Esophagus muscularis mucosa (tissue), 4 donors: ENCODE measurements around the gene RCHY1.

Experiments
- EP300 ChIP-seq: sonication (generic); formaldehyde crosslinking; IDR thresholded peaks from one replicate; pipeline ENCODE4 v1.6.1; 2017; ENCODE audit warnings: antibody characterized with exemption
- POLR2A ChIP-seq: fragments of 450-650 bp; IDR thresholded peaks from one replicate; pipeline ENCODE4 v1.6.1; 2017; ENCODE audit warnings: antibody characterized with exemption, moderate library complexity, mild to moderate bottlenecking, low read depth
- POLR2AphosphoS5 ChIP-seq, 2 donors: sonication (generic); formaldehyde crosslinking; IDR thresholded peaks; one replicate each; pipeline ENCODE4 v1.6.1; 2017; ENCODE audit warnings: antibody characterized with exemption in 2 of 2
- TF ChIP-seq, protein P1 (sequence below), 3 experiments: fragments of 200-600 bp in 2 of 3; fragments of 450-650 bp in 1 of 3; sonication (generic) in 2 of 3; IDR thresholded peaks; one replicate each; pipeline ENCODE4 v1.5.1; 2017 to 2019; ENCODE audit warnings: antibody characterized with exemption in 3 of 3, mild to moderate bottlenecking in 2 of 3, moderate library complexity in 1 of 3

DNA sequence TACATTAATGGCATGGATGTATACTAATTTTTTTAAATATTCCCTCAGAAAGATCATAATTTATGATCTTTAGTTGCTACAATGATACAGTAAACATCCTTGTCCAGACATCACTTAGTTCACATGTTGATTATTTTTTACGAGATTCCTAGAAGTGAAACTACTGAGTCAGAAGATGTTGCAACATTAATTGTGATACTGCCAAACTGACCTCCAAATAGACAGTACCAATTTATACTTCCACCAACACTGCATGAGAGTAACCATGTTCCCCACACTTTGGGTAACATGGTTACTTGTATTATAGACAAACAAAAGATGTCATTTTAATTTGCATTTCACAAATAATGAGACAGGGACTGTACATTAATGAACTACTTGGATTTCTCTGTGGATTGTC, 19.6 kb downstream of the RCHY1 start:
- TF ChIP-seq POLR2AphosphoS5 (IDR thresholded peaks at IDR 0.05), result no peak
- no peak for TF ChIP-seq POLR2A
- TF ChIP-seq, protein P1, sequence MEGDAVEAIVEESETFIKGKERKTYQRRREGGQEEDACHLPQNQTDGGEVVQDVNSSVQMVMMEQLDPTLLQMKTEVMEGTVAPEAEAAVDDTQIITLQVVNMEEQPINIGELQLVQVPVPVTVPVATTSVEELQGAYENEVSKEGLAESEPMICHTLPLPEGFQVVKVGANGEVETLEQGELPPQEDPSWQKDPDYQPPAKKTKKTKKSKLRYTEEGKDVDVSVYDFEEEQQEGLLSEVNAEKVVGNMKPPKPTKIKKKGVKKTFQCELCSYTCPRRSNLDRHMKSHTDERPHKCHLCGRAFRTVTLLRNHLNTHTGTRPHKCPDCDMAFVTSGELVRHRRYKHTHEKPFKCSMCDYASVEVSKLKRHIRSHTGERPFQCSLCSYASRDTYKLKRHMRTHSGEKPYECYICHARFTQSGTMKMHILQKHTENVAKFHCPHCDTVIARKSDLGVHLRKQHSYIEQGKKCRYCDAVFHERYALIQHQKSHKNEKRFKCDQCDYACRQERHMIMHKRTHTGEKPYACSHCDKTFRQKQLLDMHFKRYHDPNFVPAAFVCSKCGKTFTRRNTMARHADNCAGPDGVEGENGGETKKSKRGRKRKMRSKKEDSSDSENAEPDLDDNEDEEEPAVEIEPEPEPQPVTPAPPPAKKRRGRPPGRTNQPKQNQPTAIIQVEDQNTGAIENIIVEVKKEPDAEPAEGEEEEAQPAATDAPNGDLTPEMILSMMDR (IDR thresholded peaks at IDR 0.05), result no peak
- no peak for TF ChIP-seq EP300
